Right lung (tissue), 5 donors: ENCODE results near the gene S100A2. TPM values are rescaled to one million over a fixed set of nuclear protein-coding genes. Genes with fewer than 3 reads are reported as not detected.
A peak's percentile ranks its signal among the peaks of the same experiment; 100 is the strongest.
"Not testable (repeated sequence)": the region's sequence is repeated elsewhere in the genome, so short reads cannot be mapped to it uniquely, and the experiment has no call there.

Experiments
- DNase-seq, 2 donors: peaks; one replicate each; pipeline ENCODE4 v3.0.0-alpha.2; 2013
- polyA plus RNA-seq, 5 donors: library from polyadenylated mRNA; unstranded; fragments of 120-200 nt; gene quantifications; one replicate each; pipeline versions ENCODE4 v1.2.1 to v1.2.3, GENCODE V29; 2013; ENCODE audit warnings: inconsistent platforms in 1 of 5, low replicate concordance in 1 of 5; ENCODE audit not compliant: insufficient read length in 5 of 5, insufficient read depth in 1 of 5

The S100A2 gene
- polyA plus RNA-seq, 5 donors, result 0.69 to 1.8 (median 1.2) TPM

DNA sequence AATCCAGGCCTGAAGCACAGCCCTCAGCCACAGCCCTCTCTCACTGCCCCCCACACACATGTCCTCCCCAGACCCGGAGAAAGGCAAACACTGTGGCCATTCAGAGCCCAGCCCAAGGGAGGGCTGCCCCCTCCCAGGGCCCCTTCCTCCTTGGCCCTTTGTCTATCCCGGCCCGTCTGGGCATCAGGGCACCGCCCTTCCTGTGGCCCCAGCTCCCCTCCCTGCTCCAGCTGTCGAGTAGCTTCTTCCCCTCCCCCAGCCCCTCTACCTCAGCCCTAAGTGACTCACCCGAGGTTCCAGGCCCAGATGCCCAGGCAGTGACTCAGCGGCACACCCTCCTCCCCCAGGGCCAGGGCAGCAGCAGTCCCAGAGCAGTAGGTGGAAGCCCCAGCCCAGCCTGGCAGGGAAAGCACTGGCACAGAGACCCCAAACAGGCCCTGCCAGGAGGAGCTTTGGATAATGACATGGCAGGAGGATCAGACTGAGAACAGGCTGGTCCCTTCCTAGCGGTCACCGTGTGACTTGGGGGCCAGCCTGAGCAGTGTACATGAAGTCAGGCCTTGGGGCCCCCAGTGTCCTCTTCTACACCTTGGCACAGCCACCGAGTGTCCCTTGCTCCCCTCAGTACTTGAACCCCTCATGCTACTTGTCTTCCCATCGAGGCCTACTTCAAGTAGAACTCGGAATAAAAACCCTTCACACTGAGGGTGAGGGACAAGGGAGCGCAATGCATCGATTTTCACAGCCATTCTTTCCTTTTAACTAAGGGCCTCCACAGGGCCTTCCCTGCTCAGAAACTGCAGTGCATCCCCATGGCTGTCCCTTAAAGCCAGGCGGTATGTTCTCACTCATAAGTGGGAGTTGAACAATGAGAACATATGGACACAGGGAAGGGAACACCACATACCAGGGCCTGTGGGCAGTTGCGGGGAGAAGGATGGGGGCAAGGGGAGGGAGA, 1.0 kb upstream of the S100A2 start:
- DNase-seq, result peak; percentile 68 to 73

DNA sequence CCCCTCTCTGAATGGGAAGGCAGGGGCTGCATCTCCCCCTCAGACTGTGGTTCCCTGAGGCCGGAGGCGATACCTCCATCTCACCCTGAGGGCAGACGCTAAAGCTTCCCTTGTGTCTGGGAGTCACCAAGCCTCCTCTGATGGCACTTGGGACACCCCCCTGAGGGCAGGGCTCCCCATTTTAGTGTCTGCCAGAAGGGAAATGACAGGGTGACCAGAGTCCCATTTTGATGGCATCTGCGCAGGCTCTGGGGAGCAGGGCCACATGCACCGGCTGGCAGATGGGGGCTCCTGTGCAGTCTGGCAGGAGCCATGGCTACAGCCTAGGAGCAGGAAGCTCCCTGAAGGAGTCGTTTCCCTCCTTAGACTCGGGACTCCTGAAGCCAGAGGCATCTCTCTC, 1.7 kb downstream of the S100A2 start:
- DNase-seq, result no peak

DNA sequence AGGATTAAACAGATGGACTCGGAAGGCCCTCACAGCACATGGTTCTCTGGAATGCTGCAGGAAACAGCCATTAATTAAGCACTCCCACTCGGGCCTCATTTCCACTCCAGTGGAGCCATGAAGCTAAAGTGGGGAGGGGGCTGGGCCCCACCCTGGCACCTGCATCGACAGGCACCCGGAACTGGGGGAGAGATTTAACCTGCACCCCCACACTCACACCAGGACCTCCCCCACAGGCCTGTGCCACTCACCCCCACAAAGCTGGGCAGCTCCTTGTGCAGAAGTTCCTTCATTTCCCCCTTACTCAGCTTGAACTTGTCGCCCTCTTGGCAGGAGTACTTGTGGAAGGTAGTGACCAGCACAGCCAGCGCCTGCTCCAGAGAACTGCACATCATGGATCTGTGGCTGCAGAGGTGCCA, 2.2 kb downstream of the S100A2 start:
- no peak for DNase-seq

DNA sequence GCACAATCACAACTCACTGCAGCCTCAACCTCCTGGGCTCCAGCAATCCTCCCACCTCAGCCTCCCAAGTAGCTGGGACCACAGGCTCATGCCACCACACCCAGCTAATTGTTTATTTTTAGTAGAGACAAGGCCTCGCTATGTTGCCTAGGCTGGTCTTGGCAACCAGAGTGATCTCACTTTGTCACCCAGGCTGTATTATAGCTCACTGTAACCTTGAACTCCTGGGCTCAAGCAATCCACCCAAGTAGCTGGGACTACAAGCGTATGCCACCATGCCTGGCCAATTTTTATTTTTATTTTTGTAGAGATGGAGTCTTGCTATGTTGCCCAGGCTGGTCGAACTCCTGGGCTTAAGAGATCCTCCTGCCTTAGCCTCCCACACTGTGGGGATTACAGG, 3.6 kb downstream of the S100A2 start:
- DNase-seq, result not testable (repeated sequence)

DNA sequence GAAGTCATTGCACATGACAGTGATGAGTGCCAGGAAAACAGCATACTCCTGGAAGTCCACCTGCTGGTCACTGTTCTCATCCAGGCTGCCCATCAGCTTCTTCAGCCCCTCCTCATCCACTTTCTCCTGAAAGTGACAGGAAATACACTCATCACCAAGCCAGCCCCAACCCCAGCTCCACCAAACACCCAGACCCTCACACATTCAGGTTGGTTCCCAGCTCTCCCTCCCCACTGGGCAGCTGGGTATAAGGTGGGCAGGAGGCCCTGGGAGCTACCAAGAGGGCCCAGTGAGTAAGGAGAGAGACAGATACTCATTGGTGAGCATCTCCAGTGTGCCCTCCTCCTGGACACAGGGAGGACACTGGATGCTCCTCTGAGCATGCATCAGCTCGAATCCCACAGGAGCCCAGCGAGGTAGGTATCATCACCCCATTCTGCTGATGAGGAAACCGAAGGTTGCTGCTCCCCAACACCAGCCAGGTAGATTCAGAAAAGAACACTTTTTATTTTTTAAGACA, 4.1 kb downstream of the S100A2 start:
- DNase-seq, result no peak

DNA sequence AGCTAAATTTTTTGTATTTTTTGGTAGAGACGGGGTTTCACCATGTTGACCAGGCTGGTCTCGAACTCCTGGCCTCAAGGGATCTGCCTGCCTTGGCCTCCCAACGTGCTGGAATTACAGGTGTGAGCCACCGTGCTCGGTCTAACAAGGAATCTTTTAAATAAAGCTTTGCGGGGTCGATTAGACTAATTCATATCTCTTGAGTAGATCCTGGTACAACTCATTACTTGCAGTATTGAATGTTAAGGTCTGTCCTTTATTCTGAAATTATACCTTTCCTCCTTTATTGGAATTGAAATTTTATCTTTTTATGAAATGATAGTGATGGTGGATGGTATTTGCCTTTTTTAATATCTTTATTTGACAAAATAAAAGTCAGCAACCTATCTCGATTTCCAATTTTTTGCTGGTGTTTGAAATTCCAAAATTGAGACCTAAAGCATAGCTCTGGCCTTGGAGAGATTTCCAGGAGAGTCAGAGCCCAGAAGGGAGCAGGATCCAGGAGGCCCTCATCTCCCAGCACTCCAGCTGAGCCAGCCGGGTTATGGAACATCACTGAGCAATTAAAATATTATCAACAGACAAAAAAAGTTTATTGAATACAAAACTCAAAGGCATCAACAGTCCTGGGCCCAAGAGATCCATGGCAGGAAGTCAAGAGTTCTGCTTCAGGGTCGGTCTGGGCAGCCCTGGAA, 4.7 kb downstream of the S100A2 start:
- DNase-seq, result peak in 1 of 2 donors; percentile 39

DNA sequence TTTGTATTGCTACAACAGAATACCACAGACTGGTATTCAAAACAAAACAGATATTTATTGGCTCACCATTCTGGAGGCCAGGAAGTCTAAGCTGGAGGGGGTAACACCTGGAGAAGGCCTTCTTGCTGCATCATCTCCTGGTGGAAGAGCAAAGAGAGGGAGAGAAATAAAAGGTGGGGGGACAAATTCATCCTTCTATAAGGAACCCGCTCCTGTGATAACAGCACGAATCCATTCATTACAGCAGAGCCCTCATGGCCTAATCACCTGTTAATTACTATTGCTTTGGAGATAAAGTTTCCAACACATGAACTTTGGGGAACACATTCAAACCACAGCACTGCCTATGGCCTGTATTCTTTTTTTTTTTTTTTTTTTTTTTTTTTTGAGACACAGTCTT, 5.4 kb downstream of the S100A2 start:
- no peak for DNase-seq

DNA sequence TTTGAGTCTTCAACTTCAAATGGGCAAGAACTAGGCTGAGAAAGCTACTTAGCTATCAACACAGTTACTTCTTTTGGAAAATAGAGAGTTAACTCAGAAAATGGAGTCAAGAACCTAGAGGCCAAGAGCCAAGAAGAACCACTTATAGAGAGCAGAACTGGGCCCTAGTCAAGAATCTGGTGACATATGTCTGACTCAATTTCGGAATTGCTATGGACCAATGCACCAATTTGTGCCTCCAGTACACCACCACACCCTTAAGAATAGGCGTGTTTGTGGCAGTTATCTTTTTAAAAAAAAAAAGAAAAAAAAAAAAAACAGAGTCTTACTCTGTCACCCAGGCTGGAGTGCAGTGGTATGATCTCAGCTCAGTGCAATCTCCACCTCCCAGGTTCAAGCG, 7.8 kb downstream of the S100A2 start:
- no peak for DNase-seq

DNA sequence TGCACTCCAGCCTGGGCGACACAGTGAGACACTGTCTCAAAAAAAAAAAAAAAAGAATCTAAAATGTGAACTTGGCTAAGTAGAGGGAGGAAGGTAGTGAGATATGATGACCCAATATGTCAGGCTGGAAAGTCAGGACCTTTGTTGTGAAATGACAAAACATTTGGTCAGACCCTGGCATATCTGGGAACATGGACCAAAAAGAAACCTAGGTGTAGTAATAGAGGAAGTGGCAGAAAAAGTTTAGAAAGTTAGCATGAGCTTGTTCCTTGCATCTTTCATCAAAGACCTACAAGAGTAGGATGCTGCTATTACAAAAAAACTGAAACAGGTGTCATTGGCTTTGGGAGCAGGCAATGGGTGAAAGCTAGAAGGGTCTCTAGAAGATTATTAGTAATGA, 9.3 kb downstream of the S100A2 start:
- no peak for DNase-seq

DNA sequence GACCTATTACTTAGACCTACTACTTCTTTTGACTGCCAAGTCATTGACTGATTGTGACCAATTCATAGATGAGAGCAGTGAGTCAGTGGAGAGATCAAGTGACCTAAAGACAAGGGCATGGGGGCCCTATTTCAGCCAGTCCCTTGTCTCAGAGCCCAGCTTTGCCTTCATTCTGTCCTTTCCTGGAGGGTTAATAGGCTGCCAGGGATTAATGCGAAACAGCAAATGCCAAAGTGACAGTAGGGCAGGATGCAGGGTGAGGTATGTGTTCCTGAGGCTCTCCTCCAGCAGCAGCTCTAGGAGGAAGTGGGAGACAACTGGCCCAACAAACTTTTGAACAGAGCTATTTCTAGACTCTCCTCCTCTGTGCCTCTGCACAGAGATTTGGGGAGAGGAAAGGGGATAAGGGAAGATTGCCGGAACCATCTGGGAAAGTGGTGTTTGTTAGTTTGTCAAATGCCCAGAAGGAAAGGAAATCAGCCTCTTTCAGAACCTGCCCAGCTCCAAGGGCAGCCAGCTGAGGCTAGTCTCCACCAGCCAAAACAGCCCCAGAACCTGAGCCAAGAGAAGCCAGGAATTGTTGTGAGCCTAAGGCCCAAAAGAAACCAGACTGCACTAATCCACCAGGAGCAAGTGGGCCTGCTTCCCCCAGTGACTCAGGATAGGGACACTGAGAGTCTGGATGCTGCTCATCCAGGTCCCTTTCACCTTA, 11.7 kb downstream of the S100A2 start:
- DNase-seq, result no peak

DNA sequence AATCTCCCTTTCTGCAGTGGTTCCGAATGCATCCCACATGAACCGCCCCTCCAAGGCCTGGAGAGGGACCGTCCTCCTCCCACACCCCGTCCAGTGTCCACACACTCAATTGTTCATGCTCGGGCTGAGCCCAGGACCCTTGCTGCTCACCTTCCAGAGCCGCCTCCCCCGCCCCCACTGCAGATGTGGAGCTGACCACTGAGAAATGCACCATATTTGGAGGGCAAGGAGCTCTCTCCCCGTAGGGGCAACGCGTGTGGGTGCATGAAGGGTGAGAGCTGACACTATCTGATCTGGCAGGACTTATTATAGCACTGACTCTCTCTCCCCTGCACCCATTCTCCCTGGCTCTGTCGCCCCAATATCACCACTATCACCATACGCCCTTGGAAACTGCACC, 12.5 kb downstream of the S100A2 start:
- DNase-seq, result no peak

DNA sequence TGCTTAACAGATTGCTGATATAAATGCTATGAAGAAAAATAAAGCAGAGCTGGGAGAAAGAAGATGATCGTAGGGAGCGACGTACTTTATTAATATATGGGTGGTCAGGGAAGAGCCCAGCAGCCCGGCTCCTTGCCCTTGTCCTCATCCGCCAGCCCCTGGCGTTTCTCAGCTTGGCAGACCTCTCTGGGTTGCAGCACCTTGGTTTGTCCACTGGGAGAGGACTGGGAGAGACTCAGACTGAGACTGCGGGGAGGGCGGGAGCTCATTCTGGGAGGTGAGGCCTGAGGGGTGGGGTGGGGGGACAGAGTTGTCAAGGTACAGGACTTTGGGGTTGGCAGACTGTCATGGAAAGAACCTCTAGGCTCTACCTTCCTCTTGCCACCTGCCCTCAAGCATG, 13.3 kb downstream of the S100A2 start:
- DNase-seq, result no peak

DNA sequence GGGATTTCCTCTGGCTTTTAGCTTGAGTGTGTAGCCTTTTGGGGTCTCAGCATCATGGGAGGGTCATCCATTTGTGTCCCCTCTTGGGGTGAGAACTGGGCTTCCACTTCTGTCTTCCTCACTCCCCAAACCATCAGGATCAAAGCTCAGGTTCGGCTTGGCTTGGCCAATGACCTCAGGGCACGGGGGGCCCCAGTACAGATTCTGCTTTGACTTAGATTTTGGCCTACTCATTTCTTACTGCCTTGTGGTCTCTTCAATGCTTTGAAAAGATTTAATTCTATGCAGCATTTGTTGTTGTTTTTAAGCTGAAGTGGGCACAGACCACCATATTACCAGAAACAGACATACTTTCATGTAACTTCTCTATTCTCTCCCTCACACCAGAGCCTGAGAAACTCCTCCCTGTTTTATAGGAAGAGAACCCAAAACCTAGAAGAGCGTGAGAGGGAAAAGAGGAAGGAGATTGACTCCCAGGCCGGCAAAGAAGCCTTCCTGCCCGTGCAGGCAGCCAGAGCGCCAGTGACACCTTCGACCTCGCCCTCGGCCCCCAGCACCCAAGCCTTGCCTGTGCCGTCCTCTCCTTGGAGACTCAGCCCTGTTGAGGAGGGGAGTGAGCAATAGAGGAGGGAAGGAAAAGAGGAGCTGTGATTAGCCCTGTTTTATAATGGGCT, 14.7 kb downstream of the S100A2 start:
- no peak for DNase-seq

DNA sequence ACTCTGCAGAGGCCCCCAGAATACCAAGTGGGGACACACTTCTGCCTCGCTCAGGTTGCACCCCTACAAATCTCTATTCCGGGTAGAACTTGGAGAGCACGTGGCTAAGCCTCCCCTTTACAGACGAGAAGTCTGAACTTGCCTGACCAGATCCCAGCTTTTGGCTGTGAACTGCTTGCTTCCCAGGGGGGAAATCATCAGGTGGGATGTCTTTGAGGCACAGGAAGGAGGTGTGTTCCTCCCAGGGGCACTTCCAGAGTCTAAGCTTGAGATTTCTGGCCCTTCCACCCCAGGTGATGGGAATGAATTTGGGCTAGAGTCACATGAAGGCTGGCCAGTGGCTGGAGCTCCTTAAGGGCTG, 15.3 kb downstream of the S100A2 start:
- no peak for DNase-seq

DNA sequence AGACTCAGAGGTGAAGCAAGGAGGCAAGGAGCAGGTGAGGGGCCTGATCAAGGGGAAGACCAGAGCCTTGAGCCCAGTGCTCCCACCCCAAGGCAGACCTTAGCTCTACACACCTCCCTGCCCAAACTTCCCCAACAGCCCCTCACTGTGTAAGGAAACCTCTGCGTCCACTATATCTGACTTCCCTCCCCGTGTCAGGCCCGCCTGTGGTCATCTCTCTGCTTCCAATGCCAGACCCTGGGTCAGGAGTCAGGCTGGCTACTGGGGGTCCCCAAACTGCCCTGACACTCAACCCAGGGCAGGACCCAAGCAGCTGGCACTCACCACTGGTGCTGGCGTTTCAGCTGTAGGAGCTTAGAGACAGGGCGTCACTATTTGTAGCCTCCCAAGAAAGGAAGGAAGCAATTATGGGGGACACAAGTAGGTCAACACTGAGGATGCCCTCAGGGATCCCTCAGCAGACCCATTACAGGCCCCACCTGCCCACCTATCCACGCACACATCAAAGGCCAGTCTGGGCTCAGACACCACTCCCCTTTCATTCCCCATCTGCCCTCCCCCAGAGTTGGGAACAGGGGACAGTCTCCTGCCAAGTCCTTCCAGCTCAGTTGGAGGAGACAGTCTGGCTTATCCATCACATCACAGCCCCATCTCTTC, 15.8 kb downstream of the S100A2 start:
- no peak for DNase-seq

DNA sequence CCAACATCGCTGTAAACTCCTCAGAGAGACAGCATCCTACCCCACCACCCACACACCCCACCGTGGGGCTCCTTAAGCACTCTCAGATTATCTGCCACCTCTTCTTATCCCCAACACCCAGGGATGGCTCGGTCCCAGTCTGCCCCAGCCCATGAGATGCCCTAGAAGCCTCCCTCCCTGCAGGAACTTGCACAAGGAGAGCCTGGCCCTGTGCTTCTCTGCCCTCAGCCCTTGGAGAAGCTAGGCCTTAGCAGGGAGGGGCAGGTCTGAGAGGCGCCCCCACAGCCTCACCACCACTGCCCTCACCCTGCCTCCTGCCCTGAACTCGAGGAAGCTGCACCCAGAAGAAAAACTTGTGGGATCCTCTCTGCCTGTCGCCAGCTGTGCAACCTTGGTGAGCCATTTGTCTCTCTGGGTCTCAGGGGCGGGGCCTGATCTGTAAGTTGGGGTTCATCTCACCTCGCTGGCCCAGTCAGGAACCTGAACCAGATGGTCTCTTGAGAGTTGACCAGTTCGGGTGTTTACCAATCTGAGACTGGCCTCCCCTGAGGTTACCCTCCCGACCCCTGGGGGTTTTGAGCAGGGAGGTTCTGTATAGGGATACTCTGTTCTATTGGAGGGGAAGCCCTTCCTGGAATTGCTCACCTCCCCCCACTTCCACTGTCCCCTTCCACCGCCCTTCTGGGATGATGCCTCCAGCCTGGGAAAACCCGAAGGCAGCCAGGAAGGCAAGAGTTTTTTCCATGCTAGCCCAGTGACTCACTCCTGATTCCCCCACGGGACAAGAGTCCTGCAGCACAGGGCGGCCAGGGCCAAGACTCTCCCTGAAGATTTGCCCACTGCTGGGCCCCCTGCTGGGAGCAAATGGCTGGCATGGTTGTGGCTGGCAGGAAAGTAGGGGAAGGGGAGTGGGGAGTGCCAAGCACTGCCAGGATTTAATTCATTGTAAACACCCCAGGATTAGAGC, 16.6 kb downstream of the S100A2 start, which contains the start of gene S100A3:
Gene S100A3, minus strand, starts transcription at position 537 of the 967 bp plus-strand sequence. CDS start 773 bp downstream, outside the sequence.
- no peak for DNase-seq

DNA sequence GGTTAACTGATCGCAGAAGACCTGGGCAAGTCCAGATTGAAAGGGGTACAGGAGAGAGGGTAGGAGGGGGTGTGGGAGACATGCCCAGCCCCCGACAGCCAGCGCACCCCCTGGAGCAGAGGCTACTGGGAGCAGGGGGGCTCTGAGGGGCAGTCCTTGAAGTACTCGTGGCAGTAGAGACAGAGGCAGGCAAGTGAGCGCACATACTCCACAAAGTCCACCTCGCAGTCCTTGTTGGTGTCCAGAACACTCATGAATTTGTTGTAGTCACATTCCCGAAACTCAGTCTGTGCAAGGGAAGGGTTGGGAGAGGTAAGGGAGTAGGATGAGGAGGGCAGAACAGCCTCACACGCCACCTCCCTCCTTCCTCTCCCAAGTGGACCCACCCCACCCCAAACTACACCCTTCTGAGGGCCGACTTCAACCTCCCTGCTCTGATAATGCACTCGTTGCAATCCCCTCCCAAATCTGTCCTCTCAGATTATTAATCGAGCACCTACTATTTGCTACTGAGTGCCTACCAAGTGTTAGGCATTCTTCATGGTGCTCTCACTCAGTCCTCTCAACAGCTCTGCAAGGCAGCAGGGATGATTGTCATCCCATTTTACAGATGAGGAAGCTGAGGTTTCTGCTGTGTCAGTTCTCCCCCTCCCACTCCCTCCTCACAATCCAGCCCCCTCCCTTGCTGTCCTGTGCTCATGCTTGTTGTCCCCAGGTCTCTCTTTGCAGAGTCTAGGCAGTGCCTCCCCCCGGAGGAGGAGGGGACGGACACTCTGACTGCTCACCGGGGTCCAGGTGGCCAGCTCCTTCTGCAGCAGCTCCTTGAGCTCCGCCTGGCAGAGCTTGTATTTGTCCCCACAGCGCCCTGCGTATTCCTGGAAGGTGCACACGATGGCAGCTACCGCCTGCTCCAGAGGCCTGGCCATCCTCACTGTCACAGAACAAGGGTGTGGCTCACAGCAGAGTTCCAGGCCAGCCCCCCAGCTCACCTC, 17.8 kb downstream of the S100A2 start:
- DNase-seq, result no peak

DNA sequence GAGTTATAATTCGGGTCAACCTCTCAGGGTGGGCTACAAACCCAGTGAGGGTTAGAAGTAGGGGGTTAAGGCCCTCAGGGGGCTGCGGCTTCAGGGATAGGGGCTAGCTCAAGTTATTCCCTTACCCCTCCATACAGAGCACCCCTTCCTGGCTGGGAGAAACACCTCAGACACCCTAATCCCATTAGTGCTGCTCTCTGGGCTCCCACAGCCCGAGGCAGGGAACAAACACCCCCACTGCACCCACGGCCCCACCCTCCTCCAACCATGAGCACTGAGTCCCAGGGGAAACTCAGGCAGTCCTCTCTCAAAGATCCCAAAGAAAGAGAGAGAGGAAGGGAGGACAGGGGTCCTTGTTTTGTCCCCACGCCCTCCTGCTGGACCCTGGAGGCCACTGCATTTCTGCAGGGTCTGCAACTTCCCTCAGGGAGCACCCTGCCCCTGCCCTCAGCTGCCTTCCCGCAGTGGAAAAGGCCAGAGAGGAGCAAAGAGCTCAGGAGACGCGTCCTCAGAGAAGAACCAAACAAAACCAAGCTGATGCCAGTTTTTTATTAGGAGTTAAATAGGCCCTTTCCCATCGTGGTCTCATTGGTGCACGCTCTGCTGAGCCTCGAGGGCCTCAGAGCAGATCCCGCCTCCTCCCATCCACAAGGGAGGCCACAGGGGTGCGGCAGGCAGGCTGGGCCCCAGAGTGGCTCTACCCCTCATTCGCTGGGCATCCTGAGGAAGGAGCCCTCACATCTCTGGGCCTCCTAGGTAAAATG, 18.7 kb downstream of the S100A2 start:
- no peak for DNase-seq
